ELR (cell line): ENCODE measurements around the gene KRTAP10-9.

Source experiments
- DNase-seq: peaks from one replicate; pipeline ENCODE4 v3.0.0-alpha.2; 2015; ENCODE audit warnings: low read depth

Gene KRTAP10-9

GRCh38 chr21:44666401-44667320 lies 39.8 kb downstream of the KRTAP10-9 start, which contains the start of gene KRTAP12-2:
Gene KRTAP12-2 (minus strand): TSS chr21:44666927. CDS start chr21:44666886, 41 bp downstream.
- DNase-seq = no peak

DNA sequence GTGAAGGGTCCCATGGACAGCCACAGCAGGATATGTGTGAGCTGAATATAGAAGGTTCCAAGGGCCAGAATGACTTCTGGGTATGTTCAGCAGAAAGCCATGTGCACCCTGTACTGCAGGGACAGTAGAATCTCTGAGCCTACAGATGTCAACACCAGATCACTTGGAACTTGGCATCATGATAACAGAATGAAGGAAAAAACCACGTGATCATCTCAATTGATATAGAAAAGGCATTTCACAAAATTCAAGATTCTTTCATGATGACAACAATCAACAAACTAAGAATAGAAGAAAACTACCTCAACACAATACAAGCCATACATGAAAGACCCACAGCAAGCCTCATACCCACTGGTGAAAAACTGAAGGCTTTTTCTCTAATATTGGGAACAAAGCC lies 40.7 kb downstream of the KRTAP10-9 start:
- no peak for DNase-seq

GRCh38 chr21:44670642-44671432 lies 43.9 kb downstream of the KRTAP10-9 start:
- DNase-seq = no peak

DNA sequence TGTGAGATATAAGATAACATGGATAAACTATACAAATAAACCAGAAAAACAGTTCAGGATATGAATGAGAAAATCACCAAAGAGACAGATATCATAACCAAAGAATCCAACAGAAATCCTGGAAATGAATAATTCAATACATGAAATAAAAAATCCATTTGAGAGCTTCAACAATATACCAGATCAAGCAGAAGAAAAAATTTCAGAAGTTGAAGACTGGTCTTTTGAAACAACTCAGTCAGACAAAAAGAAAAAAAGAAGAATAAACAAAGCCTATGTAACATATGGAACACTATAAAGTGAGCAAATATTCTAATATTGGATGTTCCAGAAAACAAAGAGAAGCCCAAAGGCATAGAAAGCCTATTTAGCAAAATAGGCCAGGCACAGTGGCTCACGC lies 45.0 kb downstream of the KRTAP10-9 start:
- DNase-seq = no peak

DNA sequence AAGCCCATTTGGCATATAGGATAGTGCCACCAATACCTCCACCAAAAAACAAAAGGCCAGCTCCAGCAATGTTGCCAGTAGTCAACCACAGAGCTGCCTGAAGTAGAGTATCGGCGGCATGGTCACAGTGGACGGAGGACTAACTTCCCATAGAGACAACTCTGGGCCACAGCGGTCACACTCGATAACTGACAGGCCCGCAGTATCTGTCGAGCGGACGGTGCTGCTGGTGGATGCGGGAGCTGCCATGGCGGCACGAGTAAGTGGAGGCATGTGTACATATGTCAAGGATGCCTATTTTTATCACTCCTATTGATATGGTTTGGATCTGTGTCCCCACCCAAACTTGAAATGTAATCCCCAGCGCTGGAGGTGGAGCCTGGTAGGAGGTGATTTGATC lies 51.0 kb downstream of the KRTAP10-9 start:
- no peak for DNase-seq
